HG03469 (cell line): ENCODE results near the gene HTR3D.
"Not testable (repeated sequence)": the region's sequence is repeated elsewhere in the genome, so short reads cannot be mapped to it uniquely, and the experiment has no call there.

ENCODE experiments used
- ATAC-seq: cut with Tn5 transposase; IDR thresholded peaks from one replicate; pipeline ENCODE4 v1.9.1; 2021; ENCODE audit warnings: mild to moderate bottlenecking, moderate library complexity, moderate number of reproducible peaks; ENCODE audit not compliant: unreplicated experiment

Gene HTR3D, protein sequence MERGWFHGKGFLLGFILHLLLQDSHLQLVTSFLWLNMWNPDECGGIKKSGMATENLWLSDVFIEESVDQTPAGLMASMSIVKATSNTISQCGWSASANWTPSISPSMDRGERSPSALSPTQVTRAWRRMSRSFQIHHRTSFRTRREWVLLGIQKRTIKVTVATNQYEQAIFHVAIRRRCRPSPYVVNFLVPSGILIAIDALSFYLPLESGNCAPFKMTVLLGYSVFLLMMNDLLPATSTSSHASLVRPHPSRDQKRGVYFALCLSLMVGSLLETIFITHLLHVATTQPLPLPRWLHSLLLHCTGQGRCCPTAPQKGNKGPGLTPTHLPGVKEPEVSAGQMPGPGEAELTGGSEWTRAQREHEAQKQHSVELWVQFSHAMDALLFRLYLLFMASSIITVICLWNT

GRCh38 chr3:184031187-184031792, at the start of gene HTR3D:
HTR3D (plus strand) TSS chr3:184031742; CDS start chr3:184031742, 0 bp downstream.
- no peak for ATAC-seq

- no peak for ATAC-seq
Observed at GRCh38 chr3:183981990-183982644, 49.4 kb upstream of the HTR3D start.

DNA sequence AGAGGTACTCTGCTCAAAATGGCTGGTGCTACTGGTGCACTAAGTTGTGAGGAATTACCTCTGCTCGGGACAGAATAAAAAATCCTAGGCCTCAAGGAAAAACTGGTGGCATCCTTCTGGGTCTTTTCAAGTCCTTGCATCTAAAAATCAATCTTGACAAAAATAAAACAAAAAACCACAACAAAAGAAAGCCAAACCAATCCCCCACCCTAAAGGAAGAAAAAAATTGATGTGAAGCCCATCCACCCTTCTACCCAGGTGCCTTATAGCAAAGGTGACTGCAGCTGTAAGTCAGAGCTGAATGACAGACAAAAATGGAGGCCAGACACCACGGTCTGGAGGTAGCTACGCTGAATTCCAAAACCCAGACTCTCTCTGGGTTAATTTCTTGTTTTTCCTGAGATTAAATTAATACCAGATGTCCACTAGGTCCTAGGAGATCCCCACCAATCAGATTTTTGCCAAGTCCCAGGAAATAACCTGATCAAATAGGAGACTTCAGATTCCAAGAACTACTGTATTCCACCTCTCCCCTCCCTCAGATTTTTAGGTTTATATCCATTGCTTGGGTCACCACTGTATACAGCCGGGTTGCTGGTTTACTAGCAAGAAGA, 47.3 kb upstream of the HTR3D start:
- ATAC-seq: no peak

DNA sequence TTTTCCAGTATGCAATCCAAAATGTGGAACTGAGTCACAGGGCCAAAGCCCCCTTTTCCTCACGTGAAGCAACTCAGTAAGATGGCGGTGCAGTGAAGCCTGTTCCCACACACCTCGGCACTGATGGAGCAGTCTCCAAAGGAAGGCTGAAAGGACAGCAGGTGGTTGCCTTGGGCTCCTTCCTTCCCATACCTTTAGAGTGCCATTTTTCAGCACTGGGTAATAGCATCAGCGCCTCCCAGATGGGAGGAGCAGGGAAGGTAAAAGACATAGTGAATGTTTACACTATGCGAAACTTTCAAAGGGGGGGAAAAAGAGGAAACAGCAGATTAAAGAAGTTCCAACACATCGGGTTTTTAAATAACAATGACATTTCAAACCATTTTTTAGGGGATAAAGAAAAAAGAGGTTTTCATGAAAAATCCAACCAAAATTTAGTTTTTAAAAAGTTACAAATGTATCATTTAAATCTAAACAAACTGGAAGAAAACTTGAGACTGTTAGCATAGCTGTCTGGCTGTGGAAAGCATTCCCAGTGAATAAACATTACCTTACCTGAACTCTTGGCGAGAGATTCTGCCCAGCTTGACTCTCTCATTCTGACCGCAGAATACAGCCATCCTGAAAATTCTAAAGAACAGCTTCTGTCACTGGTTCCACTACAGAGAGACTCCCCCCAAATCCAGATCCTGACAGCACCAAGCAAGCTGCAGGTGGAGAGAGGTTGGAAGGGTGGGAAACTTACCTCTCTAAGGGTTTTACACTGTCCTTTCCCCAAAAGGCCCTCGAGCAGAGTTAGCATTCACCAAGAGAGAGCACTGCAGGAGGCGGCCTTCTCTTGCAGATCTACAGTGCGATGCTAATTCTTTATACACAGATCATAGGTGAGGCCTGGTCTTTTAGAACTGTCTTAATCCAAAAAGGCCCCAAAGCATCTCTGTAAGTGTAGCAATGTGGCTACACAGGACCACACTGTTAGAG, 46.5 kb upstream of the HTR3D start:
- no peak for ATAC-seq

DNA sequence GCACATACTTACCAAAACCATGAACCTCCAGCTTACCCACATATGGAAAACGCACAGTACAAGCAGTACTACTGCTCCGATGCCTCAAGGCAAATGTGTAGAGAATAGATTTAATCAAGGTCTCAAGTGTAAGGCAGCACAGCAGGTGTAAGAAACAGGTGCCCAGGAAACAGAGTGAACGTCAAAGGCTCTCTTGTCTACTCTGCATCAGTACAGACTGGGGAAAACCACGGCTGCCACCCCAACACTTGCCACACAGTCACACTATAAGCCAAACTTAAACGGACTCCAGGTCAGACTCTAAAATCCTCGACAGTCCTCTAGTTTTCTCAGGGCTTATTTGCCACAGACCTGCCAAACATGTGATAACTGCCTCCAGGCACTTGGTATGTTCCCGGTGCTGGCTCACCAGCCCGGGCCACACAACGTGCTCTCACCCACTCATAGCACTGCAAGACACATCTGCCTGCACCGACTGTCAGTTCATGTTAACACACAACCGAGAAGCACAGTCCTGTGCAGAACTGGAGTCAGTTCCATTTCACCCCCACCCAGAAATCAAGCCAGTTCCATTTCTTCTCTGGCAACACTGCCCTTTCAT, 44.4 kb upstream of the HTR3D start:
- no peak for ATAC-seq

DNA sequence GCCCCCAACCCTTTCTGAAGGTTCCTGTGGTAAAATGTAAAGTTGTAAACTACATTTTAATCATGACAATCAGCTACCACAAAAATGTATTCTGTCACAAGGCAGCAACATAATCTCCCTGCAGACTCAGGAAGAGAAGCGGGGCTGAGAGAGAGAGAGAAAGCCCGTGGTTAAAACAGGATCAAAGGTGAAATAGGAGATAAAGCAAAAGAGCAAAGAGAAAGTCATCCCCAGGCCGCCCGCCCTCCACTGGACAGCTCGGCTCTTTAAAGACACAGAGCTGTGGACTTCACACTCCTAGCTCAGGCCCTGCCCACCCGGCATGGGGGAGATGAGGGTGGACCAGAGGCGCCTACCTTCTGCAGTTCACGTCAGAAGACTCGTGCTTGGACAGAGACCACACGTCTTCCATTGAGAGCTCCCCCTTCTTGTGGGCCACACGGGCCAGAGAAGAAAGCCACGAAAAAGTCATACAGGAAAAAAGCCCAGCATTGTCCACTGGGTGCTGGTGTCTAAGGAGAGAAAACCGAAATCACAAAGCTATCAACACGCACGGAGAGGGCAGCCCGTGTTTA, 43.2 kb upstream of the HTR3D start:
- ATAC-seq: no peak

GRCh38 chr3:183991403-183991802, 40.1 kb upstream of the HTR3D start:
- no peak for ATAC-seq

- no peak for ATAC-seq
Observed at GRCh38 chr3:184001761-184002160, 29.8 kb upstream of the HTR3D start.

GRCh38 chr3:184002469-184002868, 29.1 kb upstream of the HTR3D start:
- ATAC-seq: no peak

GRCh38 chr3:184003187-184003967, 28.2 kb upstream of the HTR3D start:
- no peak for ATAC-seq

- no peak for ATAC-seq
Observed at GRCh38 chr3:184004476-184004875, 27.1 kb upstream of the HTR3D start.

- no peak for ATAC-seq
Observed at GRCh38 chr3:184005941-184006507, 25.5 kb upstream of the HTR3D start.

DNA sequence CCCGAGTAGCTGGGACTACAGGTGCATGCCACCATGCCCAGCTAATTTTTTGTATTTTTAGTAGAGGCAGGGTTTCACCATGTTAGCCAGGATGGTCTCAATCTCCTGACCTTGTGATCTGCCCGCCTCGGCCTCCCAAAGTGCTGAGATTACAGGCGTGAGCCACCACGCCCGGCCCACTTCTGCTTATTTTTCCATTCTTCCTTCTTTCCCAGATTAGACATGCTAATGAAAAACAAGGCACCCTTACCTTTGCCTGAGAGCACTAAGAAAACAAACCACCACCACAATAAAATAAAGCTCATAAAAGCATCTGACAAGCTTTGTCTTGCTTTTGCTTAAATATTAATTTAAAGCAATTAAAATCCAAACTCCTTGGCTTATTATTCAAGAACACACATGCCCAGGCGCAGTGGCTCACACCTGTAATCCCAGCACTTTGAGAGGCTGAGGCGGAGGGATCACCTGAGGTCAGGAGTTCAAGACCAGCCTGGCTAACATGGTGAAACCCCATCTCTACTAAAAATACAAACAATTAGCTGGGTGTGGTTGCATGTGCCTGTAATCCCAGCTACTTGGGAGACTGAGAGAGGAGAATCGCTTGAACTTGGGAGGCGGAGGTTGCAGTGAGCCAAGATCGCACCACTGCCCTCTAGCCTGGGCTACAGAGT, 24.3 kb upstream of the HTR3D start:
- ATAC-seq: not testable (repeated sequence)

- ATAC-seq: no peak
Observed at GRCh38 chr3:184008161-184008560, 23.4 kb upstream of the HTR3D start.

- ATAC-seq: no peak
Observed at GRCh38 chr3:184011230-184011876, 20.2 kb upstream of the HTR3D start.

- no peak for ATAC-seq
Observed at GRCh38 chr3:184011937-184012889, 19.3 kb upstream of the HTR3D start.
